Adrenal gland (tissue), 5 donors: ENCODE results near the gene PROSER2.

Experiments
- POLR2A ChIP-seq, 2 donors: fragments of 450-650 bp; IDR thresholded peaks; one replicate each; pipeline ENCODE4 v1.6.1; 2017; ENCODE audit warnings: antibody characterized with exemption in 2 of 2, mild to moderate bottlenecking in 2 of 2, moderate library complexity in 1 of 2
- TF ChIP-seq, protein P1 (sequence below), 6 experiments: fragments of 450-650 bp in 4 of 6; fragments of 200-600 bp in 2 of 6; sonication (generic) in 1 of 6; IDR thresholded peaks; 1 replicate in 5 of 6; 2 replicates in 1 of 6; pipeline versions ENCODE4 v1.5.1 to v1.8.0; 2016 to 2021; ENCODE audit warnings: antibody characterized with exemption in 6 of 6, mild to moderate bottlenecking in 2 of 6, moderate library complexity in 1 of 6
- donor health status: DM: no; HTN: no; CAD: no.

DNA sequence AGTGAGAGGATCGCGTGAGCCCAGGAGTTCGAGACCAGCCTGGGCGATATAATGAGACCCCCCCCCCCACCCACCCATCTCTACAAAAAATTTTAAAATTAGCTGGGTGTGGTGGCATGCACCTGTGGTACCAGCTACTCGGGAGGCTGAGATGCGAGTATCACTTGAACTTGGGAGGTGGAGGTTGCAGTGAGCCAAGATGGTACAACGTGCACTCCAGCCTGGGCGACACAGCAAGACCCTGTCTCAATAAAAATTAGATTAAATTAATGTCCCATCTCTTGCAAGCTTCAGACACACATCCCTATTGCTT lies 391 bp upstream of the PROSER2 start:
- TF ChIP-seq POLR2A (IDR thresholded peaks at IDR 0.05) = no peak
- TF ChIP-seq, protein P1, sequence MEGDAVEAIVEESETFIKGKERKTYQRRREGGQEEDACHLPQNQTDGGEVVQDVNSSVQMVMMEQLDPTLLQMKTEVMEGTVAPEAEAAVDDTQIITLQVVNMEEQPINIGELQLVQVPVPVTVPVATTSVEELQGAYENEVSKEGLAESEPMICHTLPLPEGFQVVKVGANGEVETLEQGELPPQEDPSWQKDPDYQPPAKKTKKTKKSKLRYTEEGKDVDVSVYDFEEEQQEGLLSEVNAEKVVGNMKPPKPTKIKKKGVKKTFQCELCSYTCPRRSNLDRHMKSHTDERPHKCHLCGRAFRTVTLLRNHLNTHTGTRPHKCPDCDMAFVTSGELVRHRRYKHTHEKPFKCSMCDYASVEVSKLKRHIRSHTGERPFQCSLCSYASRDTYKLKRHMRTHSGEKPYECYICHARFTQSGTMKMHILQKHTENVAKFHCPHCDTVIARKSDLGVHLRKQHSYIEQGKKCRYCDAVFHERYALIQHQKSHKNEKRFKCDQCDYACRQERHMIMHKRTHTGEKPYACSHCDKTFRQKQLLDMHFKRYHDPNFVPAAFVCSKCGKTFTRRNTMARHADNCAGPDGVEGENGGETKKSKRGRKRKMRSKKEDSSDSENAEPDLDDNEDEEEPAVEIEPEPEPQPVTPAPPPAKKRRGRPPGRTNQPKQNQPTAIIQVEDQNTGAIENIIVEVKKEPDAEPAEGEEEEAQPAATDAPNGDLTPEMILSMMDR (IDR thresholded peaks at IDR 0.05) = no peak
